Kidney (tissue), 14 donors: Measurements from ENCODE around the gene TRIP11. TPM values are rescaled to one million over a fixed set of nuclear protein-coding genes. Genes with fewer than 3 reads are reported as not detected.

ENCODE experiments used
- DNase-seq, 5 donors: peaks; one replicate each; pipeline ENCODE4 v3.0.0-alpha.2; 2013 to 2020
- FAIRE-seq: peaks from 2 replicates; lab custom pipeline; 2012; peaks lifted over from hg19 to GRCh38; lab: Jason Lieb, UNC
- H3K27ac ChIP-seq, 2 donors: one replicate each; pipeline ENCODE4 v1.7.0; 2013; ENCODE audit warnings: low read depth in 2 of 2, low read length in 2 of 2, inconsistent platforms in 1 of 2
- H3K27me3 ChIP-seq: one replicate; pipeline ENCODE4 v1.7.1; 2013; ENCODE audit warnings: low read length, inconsistent platforms; ENCODE audit not compliant: control insufficient read depth, insufficient read depth
- H3K36me3 ChIP-seq, 3 donors: one replicate each; pipeline versions ENCODE4 v1.7.0 to v1.7.1; 2013; ENCODE audit warnings: low read length in 3 of 3, control low read depth in 1 of 3, inconsistent platforms in 1 of 3; ENCODE audit not compliant: insufficient read depth in 3 of 3, control insufficient read depth in 2 of 3
- H3K4me1 ChIP-seq, 3 donors: one replicate each; pipeline versions ENCODE4 v1.7.0 to v1.7.1; 2013; ENCODE audit warnings: low read length in 3 of 3, inconsistent platforms in 1 of 3, low read depth in 1 of 3; ENCODE audit not compliant: control insufficient read depth in 2 of 3, insufficient read depth in 2 of 3
- H3K4me3 ChIP-seq, 3 donors: one replicate each; pipeline versions ENCODE4 v1.7.0 to v1.8.1; 2013; ENCODE audit warnings: low read length in 3 of 3, control low read depth in 1 of 3, inconsistent platforms in 1 of 3
- H3K9ac ChIP-seq, 3 donors: one replicate each; pipeline versions ENCODE4 v1.7.0 to v1.7.1; 2013; ENCODE audit warnings: low read length in 3 of 3, control low read depth in 1 of 3, inconsistent platforms in 1 of 3
- H3K9me3 ChIP-seq, 3 donors: one replicate each; pipeline versions ENCODE4 v1.7.0 to v1.7.1; 2013; ENCODE audit warnings: low read length in 3 of 3, control low read depth in 1 of 3, inconsistent platforms in 1 of 3; ENCODE audit not compliant: control insufficient read depth in 2 of 3, insufficient read depth in 1 of 3
- intact Hi-C: fragments of 100-400 bp; cut with DNase I; formaldehyde crosslinking; loops from one replicate; pipeline ENCODE4 v1.11.1; 2022
- polyA plus RNA-seq: library from polyadenylated mRNA; stranded (reverse); fragments of 350-450 nt; fragmentation: Illumina TruSeq; extraction: RNeasy Lipid Tissue Mini Kit (QIAGEN cat#74804); gene quantifications from one replicate; pipeline ENCODE4 v1.2.3, GENCODE V29; 2014; ENCODE audit warnings: low read depth, low replicate concordance; ENCODE audit not compliant: insufficient read depth
- total RNA-seq: library from RNA; stranded (reverse); fragmentation: NEBNext Ultra II Directional; extraction: Animal tissue kit (Norgen Biotek cat#: 25700); gene quantifications from one replicate; pipeline ENCODE4 v1.2.1, GENCODE V29; 2021
- TF ChIP-seq, protein P1 (sequence below): IDR thresholded peaks from 3 replicates; pipeline ENCODE4 v1.5.1; 2012; ENCODE audit warnings: mild to moderate bottlenecking, moderate library complexity, borderline replicate concordance; ENCODE audit not compliant: insufficient read depth; ENCODE audit errors: extremely low read depth
- donor health status: control.
- donor health status: control.
- donor health status: control.
- donor health status: control.
- donor health status: control.
- donor health status: DM: yes; HTN: yes; CAD: no.
- donor health status: Normal renal cell carcinoma (clear cell type).

TRIP11 gene
- total and polyA plus RNA-seq, 2 donors from 2014 or later: 6.2 to 71.5 TPM

DNA sequence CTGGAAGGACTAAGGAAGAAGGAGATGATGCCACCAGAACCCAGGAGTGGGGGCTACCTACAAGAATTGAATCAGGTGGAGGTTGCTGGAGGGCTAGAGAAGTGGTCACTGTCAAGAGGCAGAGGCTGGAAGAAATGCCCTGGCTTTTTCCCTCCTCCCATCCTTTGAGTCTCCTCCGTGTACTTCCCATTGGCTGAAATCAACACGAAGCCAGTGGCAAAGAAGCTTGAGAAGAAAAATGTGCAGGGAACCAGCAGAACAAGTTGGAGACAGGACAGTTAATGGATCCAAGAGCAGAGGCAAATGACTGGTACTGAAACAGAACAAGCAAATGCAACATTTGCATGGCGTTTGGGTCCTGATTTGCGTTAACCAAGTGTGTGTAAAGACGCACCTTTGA is 83.2 kb downstream of the TRIP11 start:
- Histone ChIP-seq H3K4me1 (peaks cover 0 to 2% (median 0%) of the 10 kb centered on the region in 3 donors), H3K27ac (no peak overlapping the region), H3K4me3 (no peak overlapping the region), H3K36me3 (no peaks in the 10 kb centered on the region), H3K9me3 (no peaks in the 10 kb centered on the region), H3K27me3 (no peaks in the 10 kb centered on the region), H3K9ac (no peak overlapping the region)
- FAIRE-seq (no peak), DNase-seq (no peak)
- TF ChIP-seq, protein P1, sequence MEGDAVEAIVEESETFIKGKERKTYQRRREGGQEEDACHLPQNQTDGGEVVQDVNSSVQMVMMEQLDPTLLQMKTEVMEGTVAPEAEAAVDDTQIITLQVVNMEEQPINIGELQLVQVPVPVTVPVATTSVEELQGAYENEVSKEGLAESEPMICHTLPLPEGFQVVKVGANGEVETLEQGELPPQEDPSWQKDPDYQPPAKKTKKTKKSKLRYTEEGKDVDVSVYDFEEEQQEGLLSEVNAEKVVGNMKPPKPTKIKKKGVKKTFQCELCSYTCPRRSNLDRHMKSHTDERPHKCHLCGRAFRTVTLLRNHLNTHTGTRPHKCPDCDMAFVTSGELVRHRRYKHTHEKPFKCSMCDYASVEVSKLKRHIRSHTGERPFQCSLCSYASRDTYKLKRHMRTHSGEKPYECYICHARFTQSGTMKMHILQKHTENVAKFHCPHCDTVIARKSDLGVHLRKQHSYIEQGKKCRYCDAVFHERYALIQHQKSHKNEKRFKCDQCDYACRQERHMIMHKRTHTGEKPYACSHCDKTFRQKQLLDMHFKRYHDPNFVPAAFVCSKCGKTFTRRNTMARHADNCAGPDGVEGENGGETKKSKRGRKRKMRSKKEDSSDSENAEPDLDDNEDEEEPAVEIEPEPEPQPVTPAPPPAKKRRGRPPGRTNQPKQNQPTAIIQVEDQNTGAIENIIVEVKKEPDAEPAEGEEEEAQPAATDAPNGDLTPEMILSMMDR: no peak
- intact Hi-C loops: no loop called here

DNA sequence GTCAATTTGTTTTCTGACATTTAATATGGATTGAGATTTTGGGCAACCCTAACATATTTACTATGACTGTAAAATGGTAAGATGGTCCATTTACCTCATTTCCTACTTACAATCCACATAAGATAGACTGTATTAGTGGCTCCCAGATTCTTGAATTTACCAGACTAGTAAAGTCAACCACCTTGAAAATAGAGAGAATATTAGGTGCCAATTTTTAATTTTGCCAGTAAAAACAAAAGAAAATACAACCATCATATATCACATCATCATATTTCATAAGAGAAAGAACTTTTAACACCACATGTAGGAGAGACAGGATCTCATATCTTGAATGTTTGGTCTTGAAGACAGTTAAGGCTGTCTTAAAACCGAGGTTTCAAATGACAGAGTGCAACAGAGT is 84.7 kb downstream of the TRIP11 start:
- H3K9ac ChIP-seq: no peak overlapping the region
- FAIRE-seq (no peak), DNase-seq (no peak)
- H3K27ac ChIP-seq: no peak overlapping the region
- no peaks in the 10 kb centered on the region for H3K4me1 ChIP-seq
- H3K4me3 ChIP-seq: no peak overlapping the region
- intact Hi-C loops: no loop called here
- no peaks in the 10 kb centered on the region for H3K36me3 ChIP-seq
- H3K27me3 ChIP-seq: no peaks in the 10 kb centered on the region
- TF ChIP-seq, protein P1: no peak
- no peaks in the 10 kb centered on the region for H3K9me3 ChIP-seq

DNA sequence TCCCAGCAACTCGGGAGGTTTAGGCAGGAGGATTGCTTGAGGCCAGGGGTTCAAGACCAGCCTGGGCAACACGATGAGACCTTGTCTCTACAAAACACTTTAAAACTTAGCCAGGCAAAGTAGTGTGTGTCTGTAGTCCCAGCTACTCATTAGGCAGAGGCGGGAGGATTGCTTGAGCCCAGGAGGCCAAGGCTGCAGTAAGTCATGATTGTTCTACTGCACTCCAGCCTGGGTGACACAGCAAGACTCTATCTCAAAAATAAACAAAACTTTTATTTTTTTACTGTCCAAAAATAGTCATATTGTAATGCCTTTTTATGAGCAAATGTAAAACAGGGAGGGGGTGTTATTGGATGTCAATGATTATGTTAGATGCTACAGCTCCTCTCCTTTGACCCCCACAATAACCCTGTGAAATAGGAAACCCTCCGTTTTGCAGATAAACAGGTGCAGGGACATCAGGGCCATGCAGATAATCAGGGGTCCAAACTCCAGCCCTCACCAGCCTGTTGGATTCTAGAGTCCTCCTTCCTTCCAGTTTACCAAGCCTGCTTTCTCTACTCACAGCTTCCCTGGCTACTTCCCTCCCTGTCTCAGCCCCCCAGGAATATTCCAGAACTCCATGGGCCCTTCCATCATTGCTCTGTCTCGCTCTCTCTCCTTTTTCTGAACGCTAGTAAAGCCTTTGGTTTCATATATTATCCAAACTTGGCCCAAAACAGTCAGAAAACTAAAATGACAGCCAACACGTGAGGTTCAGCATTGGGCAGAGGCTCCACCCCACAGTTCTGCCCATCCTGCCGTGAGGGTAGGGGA is 86.5 kb downstream of the TRIP11 start:
- peak in 1 of 5 donors; percentile 66 for DNase-seq
- no peak overlapping the region for H3K4me3 ChIP-seq
- H3K9ac ChIP-seq: no peak overlapping the region
- FAIRE-seq: no peak
- H3K36me3 ChIP-seq: no peaks in the 10 kb centered on the region
- H3K9me3 ChIP-seq: no peaks in the 10 kb centered on the region
- H3K4me1 ChIP-seq: no peaks in the 10 kb centered on the region
- TF ChIP-seq, protein P1: no peak
- no peak overlapping the region for H3K27ac ChIP-seq
- intact Hi-C loops: no loop called here
- no peaks in the 10 kb centered on the region for H3K27me3 ChIP-seq
